ENCODE results near the gene GRID1.

DNA sequence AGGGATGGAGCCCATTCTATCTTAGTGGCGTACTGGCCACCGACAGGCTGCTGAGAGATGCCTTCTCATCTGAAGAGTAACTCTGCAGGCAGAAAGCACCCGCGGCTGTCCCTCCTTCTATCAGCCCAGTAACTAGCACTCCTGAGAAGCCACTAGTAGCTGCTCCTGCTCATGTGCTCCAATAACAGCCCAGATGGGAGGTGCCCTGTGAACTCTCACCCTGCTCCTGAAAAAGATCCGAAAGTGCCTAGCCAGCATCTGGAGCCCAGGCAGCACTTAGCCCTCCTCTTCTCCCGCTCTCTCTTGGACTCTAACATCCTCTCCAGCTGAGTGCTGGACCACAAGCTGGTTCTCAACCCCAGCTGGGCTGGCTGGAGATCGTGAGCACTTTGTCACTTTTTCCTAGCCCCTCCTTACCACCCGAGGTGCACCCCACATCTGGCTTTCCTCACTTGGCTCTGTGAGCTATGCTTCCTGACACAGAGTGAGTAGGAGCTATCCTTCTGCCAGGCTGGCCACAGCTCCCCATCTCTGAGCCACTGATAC is 239.2 kb downstream of the GRID1 start:
- TF ChIP-seq, protein P1, sequence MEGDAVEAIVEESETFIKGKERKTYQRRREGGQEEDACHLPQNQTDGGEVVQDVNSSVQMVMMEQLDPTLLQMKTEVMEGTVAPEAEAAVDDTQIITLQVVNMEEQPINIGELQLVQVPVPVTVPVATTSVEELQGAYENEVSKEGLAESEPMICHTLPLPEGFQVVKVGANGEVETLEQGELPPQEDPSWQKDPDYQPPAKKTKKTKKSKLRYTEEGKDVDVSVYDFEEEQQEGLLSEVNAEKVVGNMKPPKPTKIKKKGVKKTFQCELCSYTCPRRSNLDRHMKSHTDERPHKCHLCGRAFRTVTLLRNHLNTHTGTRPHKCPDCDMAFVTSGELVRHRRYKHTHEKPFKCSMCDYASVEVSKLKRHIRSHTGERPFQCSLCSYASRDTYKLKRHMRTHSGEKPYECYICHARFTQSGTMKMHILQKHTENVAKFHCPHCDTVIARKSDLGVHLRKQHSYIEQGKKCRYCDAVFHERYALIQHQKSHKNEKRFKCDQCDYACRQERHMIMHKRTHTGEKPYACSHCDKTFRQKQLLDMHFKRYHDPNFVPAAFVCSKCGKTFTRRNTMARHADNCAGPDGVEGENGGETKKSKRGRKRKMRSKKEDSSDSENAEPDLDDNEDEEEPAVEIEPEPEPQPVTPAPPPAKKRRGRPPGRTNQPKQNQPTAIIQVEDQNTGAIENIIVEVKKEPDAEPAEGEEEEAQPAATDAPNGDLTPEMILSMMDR (IDR thresholded peaks at IDR 0.05): no peak
- TF ChIP-seq POLR2A (IDR thresholded peaks at IDR 0.05): no peak

All from esophagus squamous epithelium (tissue), 4 donors.